SK-N-SH treated with all-trans-retinoic acid at 6 μM for 48 hours (cell line): ENCODE measurements around the gene KIAA0319L.

ENCODE experiments used
- ATAC-seq: fragments of 200-7000 bp; cut with Tn5 transposase; 3 replicates; pipeline ENCODE4 v1.9.1; 2020; ENCODE audit warnings: mild to moderate bottlenecking, moderate library complexity
- ARNTL ChIP-seq: fragments of 450-650 bp; formaldehyde crosslinking; IDR thresholded peaks from 2 replicates; pipeline ENCODE4 v1.5.0; 2020; ENCODE audit warnings: low read depth, mild to moderate bottlenecking, moderate library complexity, borderline replicate concordance
- BACH2 ChIP-seq: fragments of 250-450 bp; sonication (Bioruptor Pico); IDR thresholded peaks from 2 replicates; pipeline ENCODE4 v1.9.0; 2021; ENCODE audit warnings: mild to moderate bottlenecking, borderline replicate concordance
- CREB5 ChIP-seq: fragments of 250-450 bp; sonication (Bioruptor Pico); IDR thresholded peaks from 2 replicates; pipeline ENCODE4 v1.5.1; 2020; ENCODE audit warnings: low read depth, mild to moderate bottlenecking, moderate library complexity
- CSDC2 ChIP-seq: fragments of 250-450 bp; sonication (Bioruptor Pico); IDR thresholded peaks from 2 replicates; pipeline ENCODE4 v1.5.0; 2020; ENCODE audit warnings: mild to moderate bottlenecking, moderate library complexity
- CSRNP3 ChIP-seq: fragments of 250-450 bp; sonication (Bioruptor Pico); IDR thresholded peaks from 2 replicates; pipeline ENCODE4 v1.5.1; 2021; ENCODE audit warnings: mild to moderate bottlenecking, moderate library complexity
- ESRRG ChIP-seq: fragments of 250-450 bp; sonication (Bioruptor Pico); IDR thresholded peaks from 2 replicates; pipeline ENCODE4 v1.6.1; 2021; ENCODE audit warnings: mild to moderate bottlenecking
- GLIS3 ChIP-seq: fragments of 250-450 bp; sonication (Bioruptor Pico); IDR thresholded peaks from 2 replicates; pipeline ENCODE4 v1.5.0; 2020; ENCODE audit warnings: mild to moderate bottlenecking, moderate library complexity
- OSR1 ChIP-seq: fragments of 250-450 bp; sonication (Bioruptor Pico); IDR thresholded peaks from 2 replicates; pipeline ENCODE4 v1.8.0; 2022; ENCODE audit warnings: moderate library complexity, mild to moderate bottlenecking, inconsistent platforms
- PATZ1 ChIP-seq: fragments of 250-450 bp; sonication (Bioruptor Pico); IDR thresholded peaks from 2 replicates; pipeline ENCODE4 v1.8.0; 2020; ENCODE audit warnings: mild to moderate bottlenecking, moderate library complexity, borderline replicate concordance
- POU6F1 ChIP-seq: fragments of 250-450 bp; sonication (Bioruptor Pico); IDR thresholded peaks from 2 replicates; pipeline ENCODE4 v1.8.0; 2021; ENCODE audit warnings: low read depth, mild to moderate bottlenecking, moderate library complexity, borderline replicate concordance
- PPARA ChIP-seq: fragments of 250-450 bp; sonication (Bioruptor Pico); IDR thresholded peaks from 2 replicates; pipeline ENCODE4 v1.5.0; 2020; ENCODE audit warnings: mild to moderate bottlenecking, borderline replicate concordance
- RARB ChIP-seq: fragments of 250-450 bp; sonication (Bioruptor Pico); IDR thresholded peaks from 2 replicates; pipeline ENCODE4 v1.8.0; 2021; ENCODE audit warnings: mild to moderate bottlenecking, moderate library complexity
- SNAI2 ChIP-seq: fragments of 250-450 bp; sonication (Bioruptor Pico); IDR thresholded peaks from 2 replicates; pipeline ENCODE4 v1.5.0; 2020; ENCODE audit warnings: mild to moderate bottlenecking, moderate library complexity
- TCF4 ChIP-seq: fragments of 250-450 bp; sonication (Bioruptor Pico); IDR thresholded peaks from 2 replicates; pipeline ENCODE4 v1.8.0; 2021; ENCODE audit warnings: mild to moderate bottlenecking, moderate library complexity, borderline replicate concordance
- TOX ChIP-seq: fragments of 250-450 bp; sonication (Bioruptor Pico); IDR thresholded peaks from 2 replicates; pipeline ENCODE4 v1.8.0; 2021; ENCODE audit warnings: mild to moderate bottlenecking, moderate library complexity, borderline replicate concordance
- TSHZ2 ChIP-seq: fragments of 250-450 bp; sonication (Bioruptor Pico); IDR thresholded peaks from 2 replicates; pipeline ENCODE4 v1.5.0; 2020; ENCODE audit warnings: mild to moderate bottlenecking, moderate library complexity
- ZC3H10 ChIP-seq: fragments of 250-450 bp; sonication (Bioruptor Pico); IDR thresholded peaks from 2 replicates; pipeline ENCODE4 v1.5.1; 2021; ENCODE audit warnings: mild to moderate bottlenecking, moderate library complexity
- ZFP3 ChIP-seq: fragments of 250-450 bp; sonication (Bioruptor Pico); IDR thresholded peaks from 2 replicates; pipeline ENCODE4 v1.5.0; 2020; ENCODE audit warnings: mild to moderate bottlenecking, moderate library complexity
- ZFP30 ChIP-seq: fragments of 450-650 bp; formaldehyde crosslinking; IDR thresholded peaks from 2 replicates; pipeline ENCODE4 v1.5.0; 2022; ENCODE audit warnings: mild to moderate bottlenecking, moderate library complexity
- ZNF565 ChIP-seq: fragments of 450-650 bp; formaldehyde crosslinking; conservative IDR thresholded peaks from 2 replicates; pipeline ENCODE4 v1.5.0; 2020; ENCODE audit warnings: low read depth, mild to moderate bottlenecking, moderate library complexity
- ZNF70 ChIP-seq: fragments of 450-650 bp; formaldehyde crosslinking; IDR thresholded peaks from 2 replicates; pipeline ENCODE4 v1.5.0; 2020; ENCODE audit warnings: mild to moderate bottlenecking, moderate library complexity
- ZNF8 ChIP-seq: fragments of 450-650 bp; formaldehyde crosslinking; IDR thresholded peaks from 2 replicates; pipeline ENCODE4 v1.5.0; 2020; ENCODE audit warnings: mild to moderate bottlenecking, moderate library complexity

The KIAA0319L gene

GRCh38 chr1:35536556-35537162 lies 20.5 kb downstream of the KIAA0319L start:
- TF ChIP-seq TCF4 (no peak), TOX (CRISPR knock-in tag) (no peak), BACH2 (CRISPR knock-in tag) (no peak), ZC3H10 (CRISPR knock-in tag) (no peak), ARNTL (CRISPR knock-in tag) (no peak), PATZ1 (CRISPR knock-in tag) (no peak), SNAI2 (CRISPR knock-in tag) (no peak), PPARA (no peak), ESRRG (CRISPR knock-in tag) (no peak), ZFP30 (CRISPR knock-in tag) (no peak), CSRNP3 (CRISPR knock-in tag) (no peak), CSDC2 (CRISPR knock-in tag) (no peak), ZNF70 (no peak), RARB (no peak), TSHZ2 (CRISPR knock-in tag) (no peak), ZNF8 (no peak), POU6F1 (CRISPR knock-in tag) (no peak)
- no peak for ATAC-seq

GRCh38 chr1:35535243-35535642 lies 22.0 kb downstream of the KIAA0319L start:
- no peak for ATAC-seq
- TF ChIP-seq CREB5 (CRISPR knock-in tag), result no peak
- no peak for TF ChIP-seq POU6F1 (CRISPR knock-in tag)
- no peak for TF ChIP-seq GLIS3 (CRISPR knock-in tag)
- TF ChIP-seq ZFP30 (CRISPR knock-in tag), result no peak
- TF ChIP-seq ESRRG (CRISPR knock-in tag), result no peak

- ATAC-seq, result no peak
- TF ChIP-seq POU6F1 (CRISPR knock-in tag) (no peak), ZNF8 (no peak), ZFP3 (CRISPR knock-in tag) (no peak), OSR1 (CRISPR knock-in tag) (no peak), ZNF565 (CRISPR knock-in tag) (no peak), TSHZ2 (CRISPR knock-in tag) (no peak), TCF4 (no peak), PPARA (no peak), ZFP30 (CRISPR knock-in tag) (no peak)
Observed at GRCh38 chr1:35533586-35533985, 23.6 kb downstream of the KIAA0319L start.
